ENCODE results near the gene PRKN. TPM values are rescaled to one million over a fixed set of nuclear protein-coding genes. Genes with fewer than 3 reads are reported as not detected.

Gene PRKN
- total RNA-seq, 1 experiment from 2014 or later, result 0.46 TPM

GRCh38 chr6:162753775-162754174 is 26.2 kb upstream of the PRKN start:
- no peak overlapping the region for H3K4me3 ChIP-seq (ENCODE audit: low read depth in 2 of 2, low read length in 2 of 2)
- BruUV-seq (replicated peaks), result no TSS peak
- TF ChIP-seq TCF7L2 (IDR thresholded peaks at IDR 0.05; ENCODE audit: low read depth, low read length) (no peak), REST (IDR thresholded peaks at IDR 0.05; ENCODE audit: insufficient read depth in 1 of 2, low read depth in 2 of 2, low read length in 1 of 2) (no peak), SIN3A (IDR thresholded peaks at IDR 0.05; ENCODE audit: borderline replicate concordance, insufficient read depth, low read depth, low read length) (no peak), POLR2AphosphoS5 (IDR thresholded peaks at IDR 0.05; ENCODE audit: low read depth, low read length) (no peak), CTCF (IDR thresholded peaks at IDR 0.05) (no peak)
- intact Hi-C loops (cut with micrococcal nuclease; ENCODE audit: unreplicated experiment) (no loop called here), in situ Hi-C loops (cut with HindIII; ENCODE audit: low pct_unique_long_range_greater_than_20kb, low sequenced_read_pairs) (no loop called here)
- ChIA-PET CTCF (interaction anchor here (0.6 kb wide), 1 partner anchor 25 kb away, joined by 3 read pairs; no protein-coding TSS in a partner anchor), POLR2A (no interaction called here)
- no peaks in the 10 kb centered on the region for H3K4me1 ChIP-seq (ENCODE audit: control insufficient read depth, insufficient read depth, low read length)
- ATAC-seq (no peak), DNase-seq (ENCODE audit: low read depth, low spot score) (no peak)
- H3K36me3 ChIP-seq (ENCODE audit: control insufficient read depth, insufficient read depth, low read length), result no peaks in the 10 kb centered on the region
- no peak overlapping the region for H3K27ac ChIP-seq (ENCODE audit: low read length)
- H3K27me3 ChIP-seq (ENCODE audit: control insufficient read depth, insufficient read depth, low read length), result no peaks in the 10 kb centered on the region
- H3K9me3 ChIP-seq (ENCODE audit: control insufficient read depth, insufficient read depth, low read depth, low read length), result peaks cover 3% of the 10 kb centered on the region; the same call in 1 of the 2 replicates

- no peak overlapping the region for H3K4me3 ChIP-seq (ENCODE audit: low read depth in 2 of 2, low read length in 2 of 2)
- no TSS peak for BruUV-seq (replicated peaks)
- TF ChIP-seq CTCF (IDR thresholded peaks at IDR 0.05) (no peak), SIN3A (IDR thresholded peaks at IDR 0.05; ENCODE audit: borderline replicate concordance, insufficient read depth, low read depth, low read length) (no peak), TCF7L2 (IDR thresholded peaks at IDR 0.05; ENCODE audit: low read depth, low read length) (no peak), REST (IDR thresholded peaks at IDR 0.05; ENCODE audit: insufficient read depth in 1 of 2, low read depth in 2 of 2, low read length in 1 of 2) (no peak), POLR2AphosphoS5 (IDR thresholded peaks at IDR 0.05; ENCODE audit: low read depth, low read length) (no peak)
- ATAC-seq (no peak), DNase-seq (ENCODE audit: low read depth, low spot score) (no peak)
- H3K4me1 ChIP-seq (ENCODE audit: control insufficient read depth, insufficient read depth, low read length), result no peaks in the 10 kb centered on the region
- in situ Hi-C loops (cut with HindIII; ENCODE audit: low pct_unique_long_range_greater_than_20kb, low sequenced_read_pairs) (no loop called here), intact Hi-C loops (cut with micrococcal nuclease; ENCODE audit: unreplicated experiment) (no loop called here)
- ChIA-PET CTCF (no interaction called here), POLR2A (no interaction called here)
- H3K27me3 ChIP-seq (ENCODE audit: control insufficient read depth, insufficient read depth, low read length), result no peaks in the 10 kb centered on the region
- H3K9me3 ChIP-seq (ENCODE audit: control insufficient read depth, insufficient read depth, low read depth, low read length), result no peaks in the 10 kb centered on the region; the same call in 1 of the 2 replicates
- no peak overlapping the region for H3K27ac ChIP-seq (ENCODE audit: low read length)
- no peaks in the 10 kb centered on the region for H3K36me3 ChIP-seq (ENCODE audit: control insufficient read depth, insufficient read depth, low read length)
These were observed 23.8 kb upstream of the PRKN start for GRCh38 chr6:162751211-162751859.
